ENCODE data around the gene ARHGEF12. TPM values are rescaled to one million over a fixed set of nuclear protein-coding genes. Genes with fewer than 3 reads are reported as not detected.

The ARHGEF12 gene
- total RNA-seq, 1 experiment from 2014 or later = 33.9 TPM

DNA sequence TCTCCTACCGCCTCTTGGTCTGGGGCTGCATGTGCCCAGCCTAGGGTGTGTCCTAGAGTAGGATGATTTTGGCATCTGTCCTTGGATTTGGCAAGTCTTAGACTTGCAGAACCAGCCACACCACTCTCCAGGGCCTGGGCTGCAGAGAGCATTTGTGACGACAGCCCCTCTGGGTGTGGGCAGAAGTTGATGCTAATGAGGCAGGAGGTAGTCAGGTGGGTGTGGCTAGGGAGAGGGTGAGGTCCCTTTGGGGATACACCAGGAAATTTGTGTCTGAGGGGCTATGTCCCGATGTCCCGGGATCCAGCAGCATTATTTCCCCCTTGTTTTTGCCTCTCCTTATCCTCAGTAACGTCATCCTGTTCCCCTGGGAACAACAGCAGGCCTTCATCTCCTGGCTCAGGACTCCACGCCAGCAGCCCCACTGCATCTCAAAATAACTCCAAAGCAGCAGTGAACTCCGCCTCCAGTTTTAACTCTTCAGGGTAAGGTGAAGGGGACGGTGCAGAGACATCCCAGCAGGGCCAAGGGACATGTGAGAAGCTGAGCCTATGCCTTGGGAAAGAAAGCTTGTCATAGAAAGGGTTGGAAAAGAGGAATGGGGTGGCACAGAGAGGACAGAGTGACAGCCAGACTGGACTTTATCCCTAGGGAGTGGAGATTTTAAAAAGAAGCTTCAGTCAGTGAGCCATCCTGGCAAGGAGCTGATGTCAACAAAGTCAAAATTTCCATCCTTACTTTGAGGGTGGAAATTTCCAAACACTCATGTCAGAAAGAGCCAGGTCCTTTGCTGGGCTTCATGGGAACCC lies 19.1 kb upstream of the ARHGEF12 start:
- DNase-seq (ENCODE audit: low spot score) = no peak

DNA sequence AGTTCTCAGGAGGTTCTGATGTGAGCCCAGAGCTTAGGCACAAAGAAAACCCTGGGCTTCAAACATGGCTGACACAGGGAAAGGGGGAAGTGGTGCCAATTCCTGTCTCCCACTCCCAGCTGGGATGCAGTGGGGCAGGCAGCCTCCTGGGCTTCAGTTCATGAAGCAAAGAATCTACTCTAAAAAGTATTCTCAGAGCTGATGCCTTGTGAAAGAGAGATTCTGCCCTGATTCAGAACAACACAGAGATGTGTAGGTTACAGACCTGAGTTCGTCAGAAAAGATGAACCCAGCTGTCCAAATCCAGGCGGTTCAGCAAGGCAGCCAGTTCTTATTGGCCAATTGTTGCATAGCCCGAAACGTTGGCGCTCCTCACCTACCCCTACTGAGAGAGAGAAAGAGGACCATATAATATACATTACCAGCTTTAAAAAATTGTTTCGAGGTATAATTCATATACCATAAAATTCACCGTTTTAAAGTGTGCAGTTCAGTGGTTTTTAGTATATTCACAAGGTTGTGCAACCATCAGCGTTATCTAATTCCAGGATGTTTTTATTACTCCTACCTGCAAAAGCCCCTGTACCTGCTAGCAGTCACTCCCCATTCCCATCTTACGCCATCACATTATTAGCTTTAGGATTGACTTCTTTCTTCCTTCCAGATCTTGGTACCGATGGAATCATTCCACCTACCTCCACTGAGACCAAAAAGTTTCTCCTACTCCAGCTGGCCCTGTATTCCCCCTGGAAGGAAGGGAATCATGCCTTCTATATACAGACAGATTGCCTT lies 18.3 kb upstream of the ARHGEF12 start:
- no peak for DNase-seq (ENCODE audit: low spot score)

DNA sequence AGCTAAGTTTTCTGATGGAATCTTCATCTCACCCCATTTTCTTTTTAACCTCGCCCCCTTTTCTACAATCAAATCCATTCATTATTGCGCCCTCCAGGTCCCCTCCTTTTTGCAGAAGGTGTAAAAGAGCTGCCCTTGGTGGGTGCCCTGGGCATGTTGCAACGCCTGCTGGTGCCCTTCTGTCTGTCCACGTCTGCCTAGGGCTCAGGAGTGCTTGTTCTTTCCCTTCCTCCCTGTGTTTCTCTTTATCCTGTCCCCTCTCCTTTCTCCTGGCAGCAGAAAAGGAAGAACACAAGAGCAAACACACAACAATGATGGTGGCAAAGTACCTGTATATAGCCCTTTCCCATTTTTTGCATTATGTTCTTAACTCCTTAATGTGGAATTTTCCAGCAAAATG lies 17.3 kb upstream of the ARHGEF12 start:
- no peak for DNase-seq (ENCODE audit: low spot score)

DNA sequence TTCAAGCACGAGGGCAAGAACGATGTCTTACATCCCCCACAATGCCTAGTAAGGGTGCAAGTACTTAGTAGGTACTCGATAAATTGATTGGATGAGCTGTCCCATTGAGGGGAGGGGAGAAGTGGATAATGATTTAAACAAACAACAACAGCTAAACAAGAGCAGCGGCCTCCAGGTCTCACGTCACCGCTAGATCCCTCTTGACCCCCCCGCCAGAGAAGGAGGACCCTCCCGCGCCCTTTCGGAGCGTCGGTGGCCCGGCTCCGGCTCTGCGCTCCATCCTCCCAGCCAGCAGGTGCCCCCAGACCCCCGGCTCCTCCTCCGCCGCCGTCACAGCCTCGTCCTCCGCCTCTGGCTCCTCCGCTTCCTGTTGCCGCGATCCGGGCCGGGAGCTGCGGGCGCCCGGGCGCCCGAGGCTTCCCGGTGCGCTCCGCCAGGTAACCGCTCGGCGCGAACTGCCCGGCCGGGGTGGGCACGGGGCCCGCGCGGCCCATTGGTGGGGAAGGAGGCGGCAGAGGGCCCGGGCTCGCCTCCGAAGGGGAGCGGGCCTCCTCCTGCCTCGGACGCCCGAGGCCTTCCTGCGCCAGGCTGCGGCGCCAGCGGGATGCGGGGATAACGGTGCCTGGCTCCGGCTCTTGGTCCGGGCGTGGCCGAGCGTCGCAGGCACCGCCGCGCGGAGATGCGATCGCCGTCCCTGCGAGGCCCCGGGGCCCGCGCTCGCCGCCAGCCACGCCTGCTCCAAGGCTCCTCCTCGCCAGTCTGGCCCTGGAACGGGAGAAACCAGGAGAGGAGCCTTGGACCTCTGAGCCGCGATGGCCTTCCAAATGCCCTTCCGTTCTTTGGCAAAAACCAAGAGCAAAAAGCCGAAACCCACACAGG lies 11.0 kb upstream of the ARHGEF12 start, which contains the start of gene TLCD5:
Gene TLCD5, plus strand, starts transcription at position 368 of the 879 bp plus-strand sequence. CDS start 2,143 bp downstream, outside the sequence.
- peak; percentile 59 for DNase-seq (ENCODE audit: low spot score)

DNA sequence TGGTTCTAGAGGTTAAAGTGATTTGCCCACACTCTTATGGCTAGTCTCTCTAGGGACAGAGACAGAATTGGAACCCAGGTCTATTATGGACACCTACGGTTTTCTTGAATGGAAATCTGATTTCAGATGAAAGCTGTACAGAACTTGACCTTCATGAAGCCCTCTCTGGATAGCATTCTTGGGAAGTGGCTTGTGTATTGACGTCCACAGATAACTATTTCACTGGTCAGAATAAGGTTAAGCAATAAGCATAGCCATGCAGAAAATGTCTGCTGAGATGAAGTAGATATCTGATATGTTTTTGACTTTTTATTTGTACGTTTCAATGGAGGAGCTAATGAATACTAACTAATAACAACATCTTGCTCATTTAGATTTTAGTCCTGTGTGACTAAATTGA lies 10.0 kb upstream of the ARHGEF12 start:
- DNase-seq (ENCODE audit: low spot score) = no peak

DNA sequence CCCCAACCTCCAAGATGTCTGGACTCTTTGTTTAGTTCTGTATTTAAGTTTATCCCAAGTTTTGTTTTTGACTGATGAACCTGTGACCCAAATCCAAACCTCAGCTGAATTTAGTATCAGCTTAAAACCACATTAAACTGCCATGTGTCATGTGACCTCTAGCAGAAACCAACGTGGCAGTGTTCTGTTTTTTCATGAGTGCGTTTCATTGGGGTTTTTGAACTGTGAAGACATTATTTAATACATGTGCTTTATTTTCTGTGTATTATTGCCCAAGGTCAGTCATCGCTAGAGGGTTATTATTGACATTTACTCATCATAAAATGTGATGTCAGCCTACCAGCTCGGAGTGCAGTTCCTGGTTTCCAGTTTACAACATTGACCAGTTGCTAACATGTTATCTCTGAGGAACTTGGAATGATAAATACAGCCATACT lies 9.3 kb upstream of the ARHGEF12 start:
- no peak for DNase-seq (ENCODE audit: low spot score)

DNA sequence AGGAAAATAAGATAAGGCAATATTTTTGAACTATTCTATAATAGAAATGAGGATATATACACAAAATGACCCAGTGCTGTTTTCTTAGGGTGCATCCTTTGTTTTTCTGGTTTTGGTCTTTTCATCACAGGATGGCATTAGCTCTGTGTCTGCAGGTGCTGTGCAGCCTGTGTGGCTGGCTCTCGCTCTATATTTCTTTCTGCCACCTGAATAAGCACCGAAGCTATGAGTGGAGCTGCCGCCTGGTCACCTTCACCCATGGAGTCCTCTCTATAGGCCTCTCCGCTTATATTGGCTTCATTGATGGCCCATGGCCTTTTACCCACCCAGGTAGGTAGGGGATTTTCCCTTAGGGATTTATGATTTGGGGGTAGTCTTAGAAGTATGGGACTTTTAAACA lies 8.9 kb upstream of the ARHGEF12 start:
- DNase-seq (ENCODE audit: low spot score) = no peak

DNA sequence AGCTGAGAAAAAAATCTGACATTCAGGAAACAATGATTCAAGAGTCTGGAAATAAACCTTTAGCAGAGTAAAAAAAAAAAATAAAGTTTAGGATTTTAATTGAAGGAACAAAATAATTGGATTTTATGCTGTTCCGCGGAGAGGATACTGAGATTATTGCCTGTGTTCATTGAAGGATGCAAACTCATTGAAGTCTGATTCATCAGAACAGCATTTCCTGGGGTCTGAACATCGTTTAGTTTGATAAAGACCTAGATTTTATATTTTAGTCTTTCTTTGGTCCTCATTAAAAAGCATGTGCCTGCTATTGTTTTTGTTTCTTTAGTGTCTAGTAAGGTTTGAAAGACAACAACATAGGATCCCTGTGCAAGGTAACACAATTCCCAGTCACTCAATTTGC lies 6.7 kb upstream of the ARHGEF12 start:
- no peak for DNase-seq (ENCODE audit: low spot score)

DNA sequence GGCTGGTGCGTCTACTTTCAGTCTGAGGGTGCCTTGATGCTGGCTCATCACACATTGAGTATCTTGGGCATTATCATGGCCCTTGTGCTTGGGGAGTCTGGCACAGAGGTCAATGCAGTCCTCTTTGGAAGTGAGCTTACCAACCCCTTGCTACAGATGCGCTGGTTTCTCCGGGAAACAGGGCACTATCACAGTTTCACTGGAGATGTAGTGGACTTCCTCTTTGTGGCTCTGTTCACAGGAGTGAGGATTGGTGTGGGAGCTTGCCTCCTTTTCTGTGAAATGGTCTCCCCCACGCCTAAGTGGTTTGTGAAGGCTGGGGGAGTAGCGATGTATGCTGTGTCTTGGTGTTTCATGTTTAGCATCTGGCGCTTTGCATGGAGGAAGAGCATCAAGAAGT lies 6.2 kb upstream of the ARHGEF12 start:
- DNase-seq (ENCODE audit: low spot score) = no peak

DNA sequence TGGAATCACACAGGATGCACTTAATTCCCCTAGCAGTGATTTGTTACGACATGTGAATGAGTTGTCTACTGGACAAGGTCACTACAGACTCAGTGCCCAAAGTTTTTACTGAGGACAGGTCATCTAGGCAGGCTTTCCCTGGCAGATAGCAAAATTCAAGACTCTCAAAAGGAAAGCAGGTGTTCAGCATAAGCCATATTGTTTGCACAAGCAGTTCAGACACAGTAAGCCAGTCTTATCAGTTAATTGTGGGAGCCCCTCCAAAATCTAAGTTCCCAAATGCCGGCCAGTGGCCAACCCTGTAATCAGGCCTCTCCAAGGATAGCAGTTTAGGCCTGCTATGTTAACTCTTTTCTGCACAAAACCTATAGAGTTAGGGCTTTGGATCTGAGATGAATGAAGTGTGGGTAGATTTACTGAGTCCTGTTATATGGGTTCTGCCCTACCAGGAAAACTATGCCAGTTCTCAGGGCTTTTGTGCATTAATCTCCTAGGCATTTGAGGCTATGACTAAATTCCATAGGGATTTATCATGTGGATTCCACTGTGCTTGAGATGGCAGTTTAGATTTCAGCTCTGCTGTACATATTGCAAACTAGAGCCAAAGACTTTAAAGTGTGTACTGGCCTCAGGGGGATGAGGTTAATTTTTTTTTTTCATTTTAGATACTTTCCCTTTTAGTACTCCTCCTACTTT lies 4.8 kb upstream of the ARHGEF12 start:
- peak; percentile 83 for DNase-seq (ENCODE audit: low spot score)

DNA sequence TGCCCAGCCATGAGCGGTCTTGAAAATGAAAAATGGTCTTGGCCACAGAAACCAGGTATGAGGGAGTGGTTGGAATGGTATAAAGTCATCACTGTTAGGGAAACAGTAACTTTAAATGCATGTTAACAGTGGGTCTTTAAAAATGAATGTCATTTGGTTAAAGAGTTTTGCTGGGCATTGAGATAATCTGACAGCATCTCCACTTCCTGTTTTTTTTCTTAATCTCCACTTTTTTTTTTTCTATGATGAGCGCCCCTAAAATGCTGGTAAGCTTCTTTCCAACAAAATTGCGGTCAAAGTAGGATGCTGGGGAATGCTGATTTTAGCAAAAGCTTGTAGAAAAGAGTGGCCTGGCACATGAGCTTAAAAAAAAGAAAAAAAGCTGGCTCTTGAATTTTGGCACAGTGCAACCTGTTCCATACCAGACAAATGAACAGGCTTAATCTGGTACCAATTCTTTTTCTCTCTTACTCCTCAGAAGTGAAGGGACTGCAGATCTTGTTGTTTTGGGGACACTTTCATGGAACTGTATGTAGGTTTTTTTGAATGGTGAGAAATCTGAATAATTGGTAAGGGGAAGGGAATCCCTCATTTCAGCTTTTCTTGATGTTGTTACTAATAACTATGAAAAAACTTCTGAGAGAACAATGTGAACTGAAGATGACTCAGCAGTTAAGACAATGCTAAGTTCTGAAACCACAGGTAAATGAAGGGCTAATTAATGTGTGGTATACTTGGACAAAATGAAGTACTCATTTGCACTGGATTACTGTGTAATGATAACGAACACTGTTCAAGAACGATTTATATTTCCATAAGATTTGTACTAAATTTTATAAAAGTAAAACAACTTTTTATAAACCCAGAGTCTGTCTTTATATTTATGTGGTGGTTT lies 3.1 kb upstream of the ARHGEF12 start:
- DNase-seq (ENCODE audit: low spot score) = no peak

DNA sequence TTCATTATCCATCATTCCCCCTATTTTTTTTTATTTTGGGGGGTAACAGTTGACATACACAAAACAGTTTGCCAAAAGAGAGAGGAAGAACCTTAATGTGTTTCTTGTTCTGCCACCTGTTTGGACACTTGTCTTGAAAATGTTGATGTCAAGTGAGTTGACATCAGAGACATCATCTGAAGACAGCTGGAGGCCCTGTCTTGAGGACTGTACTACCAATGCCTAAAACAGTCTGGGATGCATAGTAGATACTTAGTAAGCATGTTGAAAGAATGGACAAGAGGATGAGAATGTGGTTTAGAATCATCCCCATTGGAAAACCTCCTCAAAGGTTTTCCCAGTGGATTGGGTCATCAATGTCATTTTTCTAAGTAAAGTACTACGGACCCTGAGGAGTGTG lies 2.4 kb upstream of the ARHGEF12 start:
- DNase-seq (ENCODE audit: low spot score) = no peak

DNA sequence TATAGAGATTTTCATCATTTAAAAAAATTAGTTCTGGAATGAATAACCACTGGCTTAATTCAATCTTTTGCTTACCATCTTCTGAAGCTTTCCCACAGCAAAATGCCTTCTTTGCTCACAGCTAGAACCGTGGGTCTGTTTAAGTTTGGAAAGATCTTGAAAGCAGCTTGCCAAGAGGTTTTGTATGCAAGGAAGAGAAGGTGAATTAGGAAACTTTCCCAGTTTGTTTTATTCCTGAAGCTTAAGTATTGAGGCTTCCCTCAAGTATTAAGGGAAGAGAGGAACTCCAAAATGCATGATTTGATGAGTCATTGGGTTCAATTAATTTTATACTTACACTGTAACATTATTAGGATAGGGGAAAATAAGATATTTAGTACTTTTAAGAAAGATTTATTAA lies 1.9 kb upstream of the ARHGEF12 start:
- DNase-seq (ENCODE audit: low spot score) = no peak

DNA sequence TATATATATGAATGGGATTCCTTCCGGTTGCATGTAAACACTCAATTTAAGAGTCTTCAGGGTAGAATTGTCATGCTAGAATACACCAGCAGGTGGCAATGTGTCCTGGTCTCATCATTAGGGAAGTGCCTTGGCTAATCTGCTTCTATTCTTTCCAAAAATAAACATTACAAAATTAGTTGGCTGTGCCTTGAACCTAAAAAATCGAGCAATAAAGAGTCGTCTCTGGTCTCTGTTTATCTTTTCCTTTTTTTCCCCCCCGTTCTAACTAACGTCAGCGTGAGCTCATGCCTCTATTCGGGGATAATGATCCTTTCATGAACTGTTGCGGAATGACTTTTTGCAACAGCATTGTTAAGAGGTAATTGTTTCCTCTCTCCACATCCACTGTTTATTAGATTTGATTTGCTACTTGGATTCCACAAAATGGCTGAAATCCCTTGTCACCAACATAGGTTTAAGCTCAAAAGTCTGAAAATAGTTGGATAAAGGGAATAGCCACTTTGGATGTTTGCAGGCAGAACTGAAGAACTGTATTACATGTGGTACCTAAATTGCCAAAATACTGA lies 1.2 kb upstream of the ARHGEF12 start:
- DNase-seq (ENCODE audit: low spot score) = peak; percentile 88

DNA sequence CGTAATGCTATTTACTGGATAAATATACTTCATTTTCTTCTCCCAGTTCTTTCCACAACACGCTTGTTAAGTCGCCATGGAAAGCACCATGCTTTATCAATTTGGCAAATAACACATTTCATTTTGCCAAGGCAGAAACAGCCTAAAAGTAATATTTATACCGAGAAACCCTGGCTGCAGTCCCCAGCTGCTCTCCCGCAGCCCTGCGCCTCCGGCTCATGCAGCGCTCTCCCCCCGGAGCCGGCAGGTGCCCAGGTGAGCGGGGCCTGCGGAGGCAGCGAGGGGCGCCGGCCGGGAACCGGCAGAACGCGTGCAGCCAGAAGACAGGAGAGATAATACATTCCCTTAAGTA lies 681 bp upstream of the ARHGEF12 start:
- no peak for DNase-seq (ENCODE audit: low spot score)

DNA sequence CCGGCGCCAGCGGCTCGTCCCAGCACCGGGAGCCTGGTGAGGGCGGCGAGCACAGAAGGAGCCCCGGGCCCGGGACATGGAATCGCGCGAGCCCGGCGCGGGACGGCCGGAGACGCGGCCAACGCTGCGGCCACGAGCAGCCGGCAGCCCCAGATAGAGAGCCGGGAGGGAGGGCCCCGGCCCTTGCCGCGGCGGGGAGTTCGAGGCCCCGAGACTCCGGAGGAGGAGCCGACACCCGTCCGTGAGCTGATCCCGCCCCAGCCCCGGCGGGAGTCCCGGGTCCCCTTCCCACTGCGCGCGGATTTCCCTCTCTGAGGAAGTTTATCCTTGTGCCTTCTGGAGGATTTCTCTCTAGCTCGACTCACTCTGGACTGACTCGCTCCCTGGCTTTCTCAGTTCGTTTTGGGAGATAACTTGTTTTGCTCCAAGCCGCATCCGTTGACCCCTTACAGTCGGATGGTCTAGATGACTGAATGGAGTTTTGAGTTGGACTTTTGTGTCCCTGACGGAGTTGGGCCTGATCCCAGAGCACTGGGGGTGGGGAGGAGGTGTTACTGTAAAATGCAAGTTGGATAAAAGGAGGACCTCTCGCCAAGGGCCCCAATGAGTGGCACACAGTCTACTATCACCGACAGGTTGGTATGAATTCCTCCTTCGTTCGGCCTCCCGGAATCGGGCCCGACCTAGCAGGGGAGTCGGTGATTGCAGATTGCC lies 585 bp downstream of the ARHGEF12 start:
- DNase-seq (ENCODE audit: low spot score) = no peak

DNA sequence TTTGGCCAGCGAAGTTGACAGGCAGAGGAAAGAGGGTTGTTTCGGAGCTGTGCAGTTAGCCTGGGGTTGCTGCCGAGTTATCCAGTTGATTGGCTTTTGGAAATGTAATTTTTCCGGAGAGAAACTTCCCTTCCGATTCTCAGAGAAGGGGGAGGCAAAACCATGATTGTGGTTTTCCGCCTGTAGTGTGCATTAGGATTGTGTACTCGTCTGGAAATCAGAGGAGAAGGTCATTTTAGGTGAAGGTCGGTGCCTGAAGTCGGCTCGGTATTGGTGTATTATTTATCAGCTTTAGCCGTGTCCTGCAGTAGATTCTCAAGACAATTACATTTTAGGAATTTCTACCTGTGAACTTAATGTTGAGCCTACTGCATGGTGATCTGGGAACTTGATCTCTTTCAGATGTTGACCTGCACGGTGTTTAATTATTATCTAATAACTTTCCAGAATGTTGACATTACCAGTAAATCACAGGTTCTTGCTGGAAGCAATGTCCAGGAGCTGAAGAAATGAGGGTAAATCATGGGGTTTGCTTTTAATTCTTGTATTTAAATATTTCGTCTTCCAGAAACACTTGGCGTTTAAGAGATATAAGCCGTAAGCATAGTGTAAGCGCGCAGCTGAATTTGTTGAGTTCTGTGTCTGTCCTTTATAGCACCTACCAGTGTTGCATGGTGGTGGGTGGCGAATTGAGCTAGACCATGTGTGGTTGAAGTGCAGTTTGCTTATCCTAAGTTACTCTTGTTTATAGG lies 1.3 kb downstream of the ARHGEF12 start:
- no peak for DNase-seq (ENCODE audit: low spot score)

DNA sequence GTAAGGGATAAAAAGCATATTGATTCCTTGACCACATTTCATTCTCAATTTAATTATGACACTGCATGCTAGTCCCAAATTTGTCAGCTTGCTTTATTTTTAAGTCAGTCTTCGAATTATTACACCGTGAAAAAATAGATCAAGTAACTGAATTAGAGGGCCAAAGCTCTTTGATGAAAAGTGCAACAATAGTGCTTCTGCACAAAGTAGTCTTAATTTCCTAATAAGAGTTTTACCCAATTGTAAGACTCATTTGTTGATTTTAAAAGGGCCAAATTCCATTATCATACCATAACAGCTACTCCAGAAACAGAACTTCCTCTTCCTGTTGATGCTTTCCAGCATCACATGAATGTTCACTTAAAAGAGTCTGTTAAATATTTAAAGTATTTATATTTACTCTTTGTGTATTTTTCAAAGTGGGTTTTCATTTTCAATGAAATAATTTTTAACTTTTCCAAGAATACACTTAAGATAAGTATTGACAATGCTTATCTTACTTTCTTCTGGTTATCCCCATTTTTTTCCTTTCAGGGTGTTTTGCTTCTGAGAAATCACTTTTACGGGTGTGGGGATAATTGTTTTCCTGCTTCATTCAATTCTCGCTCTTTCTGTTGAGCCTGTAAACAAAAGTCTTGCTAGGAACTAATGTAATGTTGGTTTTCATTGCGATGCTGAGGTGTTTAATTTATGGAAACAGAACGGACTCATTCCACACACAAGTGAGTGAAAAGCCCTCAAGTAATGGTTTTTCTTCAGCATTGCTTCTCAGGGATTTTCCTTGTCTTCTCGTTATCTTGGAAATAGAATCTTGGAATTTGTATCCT lies 2.1 kb downstream of the ARHGEF12 start:
- DNase-seq (ENCODE audit: low spot score) = no peak
